GM12891 (cell line): Measurements from ENCODE around the gene DPEP3.

Experiments used
- POLR2AphosphoS5 ChIP-seq: IDR thresholded peaks from 2 replicates; pipeline ENCODE4 v1.6.1; 2011; ENCODE audit warnings: low read depth, low read length, control low read depth
- TAF1 ChIP-seq: IDR thresholded peaks from 2 replicates; pipeline ENCODE4 v1.6.1; 2011; ENCODE audit warnings: low read depth, low read length, control low read depth

DNA sequence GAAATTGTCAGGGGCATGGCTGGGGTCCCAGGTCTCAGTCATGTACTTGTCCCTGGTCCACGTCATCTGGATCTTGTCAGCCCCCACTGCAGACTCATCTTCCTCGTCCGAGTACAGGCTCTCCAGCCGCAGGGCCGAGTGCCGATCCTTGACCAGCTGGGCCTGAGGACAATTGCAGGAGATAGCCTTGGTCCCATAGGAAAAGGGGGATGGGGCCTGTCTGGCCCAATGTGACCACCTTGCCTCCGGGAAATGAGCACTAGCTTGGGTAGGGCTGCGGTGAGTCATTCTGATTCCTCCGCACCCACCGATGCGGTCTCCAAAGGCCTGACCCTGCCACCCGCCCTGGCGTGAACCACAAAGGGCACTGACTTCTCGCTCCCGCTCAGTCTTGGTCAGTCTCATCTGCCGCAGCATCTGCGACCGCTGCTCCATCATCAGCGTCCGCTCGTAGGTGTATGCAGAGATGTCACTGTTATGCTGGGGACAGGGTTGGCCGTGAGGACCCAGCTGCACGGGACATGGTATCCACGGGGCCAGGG is 34.8 kb downstream of the DPEP3 start:
- TF ChIP-seq POLR2AphosphoS5 (no peak), TAF1 (no peak)
